PFSK-1 (cell line): ENCODE measurements around the gene PCDHA11.

Source experiments
- POLR2AphosphoS5 ChIP-seq: IDR thresholded peaks from 2 replicates; pipeline ENCODE4 v1.6.1; 2012; ENCODE audit warnings: low read depth, mild to moderate bottlenecking, control low read depth, low read length, moderate library complexity
- SIN3A ChIP-seq: IDR thresholded peaks from 2 replicates; pipeline ENCODE4 v1.6.1; 2012; ENCODE audit warnings: mild to moderate bottlenecking, low read length, moderate library complexity, borderline replicate concordance; ENCODE audit not compliant: insufficient read depth
- TAF1 ChIP-seq: IDR thresholded peaks from 2 replicates; pipeline ENCODE4 v1.6.1; 2012; ENCODE audit warnings: low read length, control low read depth, borderline replicate concordance; ENCODE audit not compliant: insufficient read depth
- TF ChIP-seq, protein P1 (sequence below), 2 experiments: IDR thresholded peaks; 2 replicates each; pipeline versions ENCODE4 v1.6.1 to v1.8.0; 2011 to 2012; ENCODE audit warnings: low read depth in 2 of 2, low read length in 2 of 2, control low read depth in 1 of 2, inconsistent platforms in 1 of 2, mild to moderate bottlenecking in 1 of 2, moderate library complexity in 1 of 2; ENCODE audit not compliant: insufficient read depth in 1 of 2

DNA sequence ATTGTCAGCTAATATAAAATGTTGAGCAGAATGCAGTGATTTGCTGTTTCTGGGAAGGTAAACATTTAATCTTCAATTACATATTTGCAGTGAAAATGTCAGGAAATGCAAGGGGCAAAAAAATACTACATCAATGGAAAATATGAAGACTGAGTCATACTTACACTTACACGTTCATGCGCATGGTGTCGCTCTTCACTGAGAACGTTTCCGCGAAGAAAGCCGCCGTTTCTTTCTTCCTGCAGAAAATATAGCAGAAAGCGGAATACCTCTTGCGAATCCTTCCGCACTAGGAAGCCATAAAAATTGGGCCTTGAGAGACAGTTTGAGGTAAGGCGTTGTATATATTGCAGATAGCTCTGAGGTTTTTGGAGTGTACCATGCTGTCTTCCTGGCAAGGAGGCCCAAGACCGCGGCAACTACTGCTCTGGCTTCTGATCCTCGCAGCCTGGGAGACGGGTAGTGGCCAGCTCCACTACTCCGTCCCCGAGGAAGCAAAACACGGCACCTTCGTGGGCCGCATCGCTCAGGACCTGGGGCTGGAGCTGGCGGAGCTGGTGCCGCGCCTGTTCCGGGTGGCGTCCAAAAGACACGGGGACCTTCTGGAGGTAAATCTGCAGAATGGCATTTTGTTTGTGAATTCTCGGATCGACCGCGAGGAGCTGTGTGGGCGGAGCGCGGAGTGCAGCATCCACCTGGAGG is 13.3 kb downstream of the PCDHA11 start, which contains the start of gene PCDHA13:
- TF ChIP-seq POLR2AphosphoS5: no peak
- TF ChIP-seq TAF1: no peak
- TF ChIP-seq, protein P1, sequence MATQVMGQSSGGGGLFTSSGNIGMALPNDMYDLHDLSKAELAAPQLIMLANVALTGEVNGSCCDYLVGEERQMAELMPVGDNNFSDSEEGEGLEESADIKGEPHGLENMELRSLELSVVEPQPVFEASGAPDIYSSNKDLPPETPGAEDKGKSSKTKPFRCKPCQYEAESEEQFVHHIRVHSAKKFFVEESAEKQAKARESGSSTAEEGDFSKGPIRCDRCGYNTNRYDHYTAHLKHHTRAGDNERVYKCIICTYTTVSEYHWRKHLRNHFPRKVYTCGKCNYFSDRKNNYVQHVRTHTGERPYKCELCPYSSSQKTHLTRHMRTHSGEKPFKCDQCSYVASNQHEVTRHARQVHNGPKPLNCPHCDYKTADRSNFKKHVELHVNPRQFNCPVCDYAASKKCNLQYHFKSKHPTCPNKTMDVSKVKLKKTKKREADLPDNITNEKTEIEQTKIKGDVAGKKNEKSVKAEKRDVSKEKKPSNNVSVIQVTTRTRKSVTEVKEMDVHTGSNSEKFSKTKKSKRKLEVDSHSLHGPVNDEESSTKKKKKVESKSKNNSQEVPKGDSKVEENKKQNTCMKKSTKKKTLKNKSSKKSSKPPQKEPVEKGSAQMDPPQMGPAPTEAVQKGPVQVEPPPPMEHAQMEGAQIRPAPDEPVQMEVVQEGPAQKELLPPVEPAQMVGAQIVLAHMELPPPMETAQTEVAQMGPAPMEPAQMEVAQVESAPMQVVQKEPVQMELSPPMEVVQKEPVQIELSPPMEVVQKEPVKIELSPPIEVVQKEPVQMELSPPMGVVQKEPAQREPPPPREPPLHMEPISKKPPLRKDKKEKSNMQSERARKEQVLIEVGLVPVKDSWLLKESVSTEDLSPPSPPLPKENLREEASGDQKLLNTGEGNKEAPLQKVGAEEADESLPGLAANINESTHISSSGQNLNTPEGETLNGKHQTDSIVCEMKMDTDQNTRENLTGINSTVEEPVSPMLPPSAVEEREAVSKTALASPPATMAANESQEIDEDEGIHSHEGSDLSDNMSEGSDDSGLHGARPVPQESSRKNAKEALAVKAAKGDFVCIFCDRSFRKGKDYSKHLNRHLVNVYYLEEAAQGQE (IDR thresholded peaks at IDR 0.05; ENCODE audit: insufficient read depth in 1 of 2, low read depth in 2 of 2, low read length in 2 of 2): no peak
- no peak for TF ChIP-seq SIN3A
